Lower lobe of right lung (tissue), 2 donors: ENCODE data around the gene KCNN3. TPM values are rescaled to one million over a fixed set of nuclear protein-coding genes. Genes with fewer than 3 reads are reported as not detected.
A peak's percentile ranks its signal among the peaks of the same experiment; 100 is the strongest.

ENCODE experiments used
- ATAC-seq, 2 donors: fragments of 200-7000 bp; cut with Tn5 transposase; one replicate each; pipeline ENCODE4 v1.9.1; 2020 to 2022; ENCODE audit warnings: mild to moderate bottlenecking in 2 of 2, moderate library complexity in 2 of 2
- DNase-seq: peaks from one replicate; pipeline ENCODE4 v3.0.0-alpha.2; 2020
- H3K27ac ChIP-seq: fragments of 200-600 bp; one replicate; pipeline ENCODE4 v1.8.0; 2022
- H3K27me3 ChIP-seq: fragments of 200-600 bp; one replicate; pipeline ENCODE4 v1.8.0; 2022; ENCODE audit warnings: low read depth
- H3K36me3 ChIP-seq: fragments of 200-600 bp; one replicate; pipeline ENCODE4 v1.8.0; 2022; ENCODE audit warnings: mild to moderate bottlenecking
- H3K4me1 ChIP-seq: fragments of 200-600 bp; one replicate; pipeline ENCODE4 v1.8.0; 2022
- H3K4me3 ChIP-seq: fragments of 200-600 bp; one replicate; pipeline ENCODE4 v1.8.0; 2022; ENCODE audit warnings: mild to moderate bottlenecking
- H3K9me3 ChIP-seq: fragments of 200-600 bp; one replicate; pipeline ENCODE4 v1.8.0; 2022
- CTCF ChIP-seq: fragments of 200-600 bp; IDR thresholded peaks from one replicate; pipeline ENCODE4 v1.8.0; 2022; ENCODE audit warnings: antibody characterized with exemption, mild to moderate bottlenecking
- intact Hi-C: fragments of 100-400 bp; cut with DNase I; formaldehyde crosslinking; loops from one replicate; pipeline ENCODE4 v1.11.0; 2022
- total RNA-seq: library from RNA; stranded (reverse); fragmentation: NEBNext Ultra II Directional; extraction: Animal tissue kit (Norgen Biotek cat#: 25700); gene quantifications from one replicate; pipeline ENCODE4 v1.2.1, GENCODE V29; 2021
- donor health status: DM: no; HTN: yes; CAD: no; lungs with severe emphysema.

The KCNN3 gene
- total RNA-seq, 1 donor from 2014 or later = 4.4 TPM

DNA sequence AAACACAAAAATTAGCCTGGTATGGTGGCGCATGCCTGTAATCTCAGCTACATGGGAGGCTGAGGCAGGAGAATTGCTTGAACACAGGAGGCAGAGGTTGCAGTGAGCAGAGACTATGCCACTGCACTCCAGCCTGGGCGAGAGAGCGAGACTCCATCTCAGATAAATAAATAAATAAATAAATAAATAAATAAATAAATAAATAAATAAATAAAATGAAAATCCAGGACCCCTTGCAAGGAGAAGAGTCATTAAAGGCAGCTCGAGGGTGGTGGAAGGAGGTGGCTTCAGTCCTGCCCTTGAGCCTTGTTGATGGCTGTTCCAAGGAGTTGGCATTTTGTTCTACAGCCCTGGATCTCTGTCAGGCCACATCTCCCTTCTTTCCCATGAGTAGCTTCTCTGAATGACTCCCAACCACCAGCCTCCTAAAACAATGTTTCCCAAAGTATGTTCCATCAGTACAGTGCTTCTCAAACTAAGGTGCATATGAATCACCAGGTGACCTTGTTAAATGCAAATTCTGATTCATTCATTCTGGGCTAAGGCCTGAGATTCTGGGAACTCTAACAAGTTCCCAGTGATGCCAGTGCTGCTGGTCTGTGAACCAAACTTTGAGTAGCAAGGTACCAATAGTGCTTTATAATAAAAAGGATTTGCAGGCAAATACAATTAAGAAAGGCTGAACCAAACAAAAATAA lies 99.0 kb downstream of the KCNN3 start:
- Histone ChIP-seq H3K36me3 (no peaks in the 10 kb centered on the region), H3K27ac (no peak overlapping the region), H3K4me3 (no peak overlapping the region), H3K9me3 (no peaks in the 10 kb centered on the region), H3K4me1 (no peaks in the 10 kb centered on the region), H3K27me3 (no peaks in the 10 kb centered on the region)
- ATAC-seq (no peak), DNase-seq (no peak)
- intact Hi-C loops = no loop called here
- no peak for TF ChIP-seq CTCF

DNA sequence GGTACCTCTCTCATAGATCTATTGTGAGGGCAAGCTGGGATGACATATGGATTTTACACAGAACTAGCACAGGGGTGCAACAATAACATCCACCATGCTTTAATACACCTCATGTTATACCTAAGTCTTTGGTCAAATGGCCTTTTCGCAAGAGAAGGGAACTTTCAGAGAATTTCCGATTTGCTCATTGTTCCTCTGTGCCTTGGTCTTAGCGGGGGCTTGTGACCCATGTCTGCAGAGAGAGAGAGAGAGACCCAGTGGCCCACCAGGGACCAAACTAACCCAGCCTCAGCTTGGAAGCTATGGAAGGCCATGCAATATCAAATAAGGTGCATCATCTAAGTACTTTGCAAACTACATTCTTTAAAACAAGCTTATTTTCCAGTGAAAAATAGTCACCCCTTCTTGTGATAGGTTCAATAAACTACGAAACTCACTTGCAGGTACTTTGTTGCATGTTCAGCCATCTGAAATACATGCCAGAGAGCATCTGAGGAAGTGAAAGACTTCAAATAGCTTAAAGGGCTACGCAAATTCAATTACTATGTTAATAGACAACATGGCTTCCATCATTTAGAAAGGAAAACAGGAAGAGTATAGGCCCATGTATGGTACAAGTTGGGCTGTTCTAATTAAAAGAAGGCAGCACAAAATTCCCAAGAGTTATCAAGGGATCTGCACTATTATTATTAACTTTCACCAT lies 100.7 kb downstream of the KCNN3 start:
- DNase-seq = no peak

GRCh38 chr1:154768456-154769125 lies 101.5 kb downstream of the KCNN3 start:
- Histone ChIP-seq H3K4me1 (no peaks in the 10 kb centered on the region), H3K27ac (no peak overlapping the region), H3K27me3 (peaks cover 7% of the 10 kb centered on the region), H3K9me3 (no peaks in the 10 kb centered on the region), H3K36me3 (no peaks in the 10 kb centered on the region), H3K4me3 (no peak overlapping the region)
- no peak for DNase-seq
- ATAC-seq = no peak
- intact Hi-C loops = no loop called here
- no peak for TF ChIP-seq CTCF

More for the DNA sequence above, 100.7 kb downstream of the KCNN3 start:
- H3K27me3 ChIP-seq = no peaks in the 10 kb centered on the region
- ATAC-seq = no peak
- intact Hi-C loops = no loop called here
- no peaks in the 10 kb centered on the region for H3K9me3 ChIP-seq
- no peaks in the 10 kb centered on the region for H3K4me1 ChIP-seq
- no peaks in the 10 kb centered on the region for H3K36me3 ChIP-seq
- no peak overlapping the region for H3K27ac ChIP-seq
- TF ChIP-seq CTCF = no peak
- no peak overlapping the region for H3K4me3 ChIP-seq

DNA sequence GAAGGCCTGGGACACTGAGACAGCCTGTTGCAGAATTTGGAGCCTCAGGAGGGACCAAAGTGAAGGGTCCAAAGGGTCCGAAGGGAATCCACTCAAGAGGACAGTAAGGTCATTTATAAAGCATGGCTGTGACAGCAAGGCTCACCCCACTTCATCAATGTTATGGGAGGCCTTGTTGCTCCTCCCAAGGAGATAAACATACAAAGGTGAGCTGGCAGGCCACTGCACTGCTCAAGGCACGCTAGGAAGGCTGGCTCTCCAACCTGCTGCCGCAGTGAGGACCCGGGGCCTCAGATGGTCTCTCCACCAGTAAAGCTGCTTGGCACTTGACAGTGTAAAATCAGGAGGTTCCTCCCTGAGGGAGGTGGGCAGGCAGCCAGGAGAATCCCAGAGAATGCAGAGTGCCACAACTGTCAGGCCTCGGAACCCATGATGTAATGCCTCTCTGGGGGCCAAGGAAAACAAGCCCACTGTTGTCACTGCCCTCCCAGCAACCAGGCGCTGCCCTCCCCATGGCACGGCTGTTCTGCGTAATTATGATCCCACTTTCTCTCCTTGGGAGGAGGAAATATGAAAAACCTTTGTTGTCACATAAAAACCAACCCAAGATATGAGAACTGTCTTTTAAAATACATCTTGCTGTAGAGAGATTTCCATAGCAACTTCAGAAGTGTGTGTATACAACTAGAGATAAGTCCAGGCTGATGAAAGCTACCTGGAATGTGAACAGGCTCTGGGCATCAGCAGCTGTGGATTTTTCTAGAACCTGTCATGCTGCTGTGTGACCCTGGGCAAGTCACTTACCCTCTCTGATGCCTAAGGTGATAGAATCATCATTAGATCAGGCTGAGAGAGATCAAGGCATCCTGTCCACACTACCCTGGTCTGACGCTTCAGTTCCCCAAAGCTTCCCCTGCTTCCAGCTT lies 102.5 kb downstream of the KCNN3 start:
- no peak overlapping the region for H3K4me3 ChIP-seq
- DNase-seq (no peak), ATAC-seq (peak; percentile 65 to 88)
- H3K27me3 ChIP-seq = peaks cover 12% of the 10 kb centered on the region
- intact Hi-C loops = no loop called here
- H3K36me3 ChIP-seq = no peaks in the 10 kb centered on the region
- no peak for TF ChIP-seq CTCF
- H3K9me3 ChIP-seq = no peaks in the 10 kb centered on the region
- no peaks in the 10 kb centered on the region for H3K4me1 ChIP-seq
- peak overlapping the region; percentile 46 for H3K27ac ChIP-seq

DNA sequence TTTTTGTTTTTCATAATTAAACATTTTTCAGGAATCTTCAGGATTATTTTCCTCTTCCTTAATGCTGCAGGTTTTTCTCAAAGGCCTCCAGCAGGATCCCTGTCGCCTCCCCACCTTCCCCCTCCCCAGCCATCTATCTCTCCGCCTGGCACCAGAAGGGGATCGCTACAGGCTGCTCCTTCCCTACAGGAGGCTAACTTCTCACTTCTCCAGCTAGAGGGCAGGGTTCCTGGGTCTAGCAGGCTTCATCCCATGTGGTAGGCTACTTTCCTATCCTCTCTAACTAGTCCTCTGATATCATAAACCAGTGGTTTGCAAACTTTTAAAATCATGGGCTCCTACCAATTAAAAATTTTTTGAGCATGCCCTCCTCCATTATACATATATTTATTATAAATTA lies 104.1 kb downstream of the KCNN3 start:
- no peaks in the 10 kb centered on the region for H3K4me1 ChIP-seq
- H3K36me3 ChIP-seq = no peaks in the 10 kb centered on the region
- H3K27me3 ChIP-seq = peaks cover 19% of the 10 kb centered on the region
- H3K9me3 ChIP-seq = no peaks in the 10 kb centered on the region
- ATAC-seq (no peak), DNase-seq (no peak)
- peak; percentile 26 for TF ChIP-seq CTCF
- intact Hi-C loops = no loop called here
- no peak overlapping the region for H3K27ac ChIP-seq
- H3K4me3 ChIP-seq = no peak overlapping the region
